GM21786 (cell line): ENCODE measurements around the gene DNAH1.

Source experiments
- ATAC-seq: cut with Tn5 transposase; IDR thresholded peaks from one replicate; pipeline ENCODE4 v1.9.1; 2021; ENCODE audit not compliant: unreplicated experiment

The DNAH1 gene

GRCh38 chr3:52310861-52311575, 5.1 kb upstream of the DNAH1 start:
- ATAC-seq: no peak

GRCh38 chr3:52311576-52312119, 4.5 kb upstream of the DNAH1 start:
- ATAC-seq: no peak

- peak; percentile 12 for ATAC-seq
Observed at GRCh38 chr3:52313188-52313773, 2.8 kb upstream of the DNAH1 start.

- ATAC-seq: peak; percentile 95
Observed at GRCh38 chr3:52313774-52314188, 2.3 kb upstream of the DNAH1 start.

- ATAC-seq: no peak
Observed at GRCh38 chr3:52314489-52314888, 1.6 kb upstream of the DNAH1 start.

- ATAC-seq: no peak
Observed at GRCh38 chr3:52315006-52315405, 1.1 kb upstream of the DNAH1 start.

- no peak for ATAC-seq
Observed at GRCh38 chr3:52317208-52318000, 1.3 kb downstream of the DNAH1 start.

GRCh38 chr3:52318186-52318816, 2.2 kb downstream of the DNAH1 start:
- ATAC-seq: no peak

GRCh38 chr3:52319921-52320595, 3.9 kb downstream of the DNAH1 start:
- no peak for ATAC-seq

GRCh38 chr3:52321481-52321880, 5.4 kb downstream of the DNAH1 start:
- no peak for ATAC-seq

- ATAC-seq: no peak
Observed at GRCh38 chr3:52322466-52322865, 6.3 kb downstream of the DNAH1 start.

GRCh38 chr3:52323526-52324295, 7.6 kb downstream of the DNAH1 start:
- no peak for ATAC-seq

GRCh38 chr3:52324676-52325075, 8.6 kb downstream of the DNAH1 start:
- ATAC-seq: no peak

GRCh38 chr3:52325686-52326085, 9.6 kb downstream of the DNAH1 start:
- no peak for ATAC-seq

GRCh38 chr3:52326976-52327375, 10.9 kb downstream of the DNAH1 start:
- ATAC-seq: no peak

GRCh38 chr3:52327486-52328290, 11.6 kb downstream of the DNAH1 start:
- ATAC-seq: no peak

- ATAC-seq: no peak
Observed at GRCh38 chr3:52328536-52329080, 12.5 kb downstream of the DNAH1 start.

- no peak for ATAC-seq
Observed at GRCh38 chr3:52330194-52330805, 14.2 kb downstream of the DNAH1 start.
